ENCODE results near the gene ASCL1.
A peak's percentile ranks its signal among the peaks of the same experiment; 100 is the strongest.

Gene ASCL1

DNA sequence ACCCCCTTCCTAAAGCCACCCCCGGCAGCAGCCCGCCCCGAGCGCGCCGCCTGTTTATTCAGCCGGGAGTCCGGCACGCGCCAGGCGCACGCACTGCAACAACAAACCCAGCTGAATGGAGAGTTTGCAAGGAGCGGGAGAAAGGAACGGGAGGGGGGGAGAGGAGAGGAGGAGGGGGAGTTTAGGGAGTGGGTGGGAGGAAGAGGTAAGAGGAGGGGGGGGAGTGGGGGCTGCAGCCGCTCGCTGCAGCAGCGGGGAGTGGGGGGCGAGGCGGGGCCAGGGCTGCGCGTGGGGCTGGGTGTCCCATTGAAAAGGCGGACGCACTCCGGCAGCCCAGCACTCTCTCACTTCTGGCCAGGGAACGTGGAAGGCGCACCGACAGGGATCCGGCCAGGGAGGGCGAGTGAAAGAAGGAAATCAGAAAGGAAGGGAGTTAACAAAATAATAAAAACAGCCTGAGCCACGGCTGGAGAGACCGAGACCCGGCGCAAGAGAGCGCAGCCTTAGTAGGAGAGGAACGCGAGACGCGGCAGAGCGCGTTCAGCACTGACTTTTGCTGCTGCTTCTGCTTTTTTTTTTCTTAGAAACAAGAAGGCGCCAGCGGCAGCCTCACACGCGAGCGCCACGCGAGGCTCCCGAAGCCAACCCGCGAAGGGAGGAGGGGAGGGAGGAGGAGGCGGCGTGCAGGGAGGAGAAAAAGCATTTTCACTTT, at the start of gene ASCL1:
TSS of gene ASCL1 (plus strand) at position 336 of the 712 bp plus-strand sequence. CDS start 571 bp downstream, outside the sequence.
- no peak for DNase-seq

DNA sequence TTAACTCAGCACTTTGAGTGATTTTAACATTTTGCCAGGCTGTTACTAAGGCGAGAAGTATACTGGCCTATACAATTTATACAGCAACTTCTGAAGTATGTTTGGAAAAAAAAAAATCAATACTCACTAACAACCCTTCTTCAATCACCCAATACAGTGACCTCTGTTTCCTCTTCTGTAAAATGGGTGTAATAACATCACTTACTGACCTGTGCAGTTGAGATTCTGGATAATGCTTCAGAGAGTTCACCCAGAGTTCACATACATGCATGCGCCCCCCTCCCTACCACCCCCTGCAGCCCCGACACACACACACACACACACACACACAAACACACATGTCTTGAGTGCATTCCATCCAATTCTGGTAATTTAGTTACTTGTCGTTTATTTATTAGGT, 49.6 kb upstream of the ASCL1 start:
- no peak for DNase-seq

DNA sequence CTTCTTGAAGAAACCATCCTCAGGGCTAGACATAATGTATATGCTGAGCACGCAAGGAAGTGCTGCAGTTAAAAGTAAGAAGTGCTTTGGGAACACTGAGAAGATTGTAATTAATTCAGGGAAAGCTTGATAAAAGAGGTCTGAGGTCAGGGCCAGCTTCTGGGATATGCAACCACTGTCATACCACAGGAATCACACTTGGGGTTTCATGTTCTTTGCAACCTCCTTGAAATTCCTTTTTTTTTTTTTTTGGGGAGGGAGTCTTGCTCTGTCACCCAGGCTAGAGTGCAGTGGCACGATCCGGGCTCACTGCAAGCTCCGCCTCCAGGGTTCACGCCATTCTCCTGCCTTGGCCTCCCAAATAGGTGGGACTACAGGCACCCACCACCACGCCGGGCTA, 47.3 kb upstream of the ASCL1 start:
- DNase-seq = no peak

DNA sequence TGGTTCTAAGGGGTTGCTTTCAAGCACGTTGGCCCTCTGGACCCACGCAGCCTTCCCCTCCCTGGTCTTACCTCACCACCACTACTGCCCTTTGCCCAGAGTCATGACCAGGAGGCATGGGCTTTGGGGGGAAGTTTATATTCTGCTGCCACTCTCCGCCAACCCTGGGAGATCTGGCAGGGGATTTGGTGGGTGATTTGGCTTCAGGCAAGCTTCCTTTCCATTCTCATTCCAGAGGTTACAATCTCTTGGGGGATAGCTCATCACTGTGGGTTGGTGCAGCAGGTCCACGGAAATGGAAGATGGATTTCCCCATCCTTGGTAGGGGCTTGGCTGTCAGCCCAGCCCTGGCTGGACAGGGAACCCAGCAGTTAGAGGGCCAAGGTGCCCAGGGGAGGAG, 46.7 kb upstream of the ASCL1 start:
- DNase-seq = no peak

DNA sequence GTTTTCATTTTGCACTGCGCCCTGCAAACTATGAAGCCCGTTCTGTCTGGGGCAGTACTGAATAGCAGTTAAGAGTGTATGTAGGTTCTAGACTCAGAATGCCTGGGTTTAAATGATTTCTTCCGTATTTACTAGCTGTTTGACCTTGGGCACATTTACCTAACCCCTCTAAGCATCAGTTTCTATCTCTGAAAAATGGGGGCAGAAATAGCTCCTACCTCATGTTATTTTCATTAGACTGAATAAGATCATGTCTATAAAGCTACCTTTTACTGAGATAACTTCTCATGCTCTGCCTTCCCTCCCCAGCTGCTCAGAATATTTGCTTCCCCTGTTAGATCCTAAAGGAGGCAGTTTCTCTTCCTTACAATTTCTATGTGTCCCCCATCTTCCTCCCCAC, 46.2 kb upstream of the ASCL1 start:
- no peak for DNase-seq

DNA sequence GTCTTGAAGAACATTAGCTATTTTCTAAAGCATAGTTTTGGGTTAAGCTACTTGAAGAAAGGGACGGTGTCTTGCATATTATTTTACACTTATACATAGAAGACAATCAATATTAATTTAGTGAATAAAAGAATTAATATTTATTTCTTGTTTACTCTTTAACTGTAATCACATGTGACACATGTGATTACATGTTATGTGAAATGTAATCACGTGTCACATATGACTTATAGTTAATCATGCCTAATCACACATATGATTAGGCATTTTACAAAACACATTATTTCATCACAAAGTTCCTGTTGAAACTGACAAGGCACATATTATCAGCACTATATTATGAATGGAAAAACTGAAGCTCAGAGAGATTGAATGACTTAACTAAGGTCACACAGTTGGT, 45.2 kb upstream of the ASCL1 start:
- no peak for DNase-seq

DNA sequence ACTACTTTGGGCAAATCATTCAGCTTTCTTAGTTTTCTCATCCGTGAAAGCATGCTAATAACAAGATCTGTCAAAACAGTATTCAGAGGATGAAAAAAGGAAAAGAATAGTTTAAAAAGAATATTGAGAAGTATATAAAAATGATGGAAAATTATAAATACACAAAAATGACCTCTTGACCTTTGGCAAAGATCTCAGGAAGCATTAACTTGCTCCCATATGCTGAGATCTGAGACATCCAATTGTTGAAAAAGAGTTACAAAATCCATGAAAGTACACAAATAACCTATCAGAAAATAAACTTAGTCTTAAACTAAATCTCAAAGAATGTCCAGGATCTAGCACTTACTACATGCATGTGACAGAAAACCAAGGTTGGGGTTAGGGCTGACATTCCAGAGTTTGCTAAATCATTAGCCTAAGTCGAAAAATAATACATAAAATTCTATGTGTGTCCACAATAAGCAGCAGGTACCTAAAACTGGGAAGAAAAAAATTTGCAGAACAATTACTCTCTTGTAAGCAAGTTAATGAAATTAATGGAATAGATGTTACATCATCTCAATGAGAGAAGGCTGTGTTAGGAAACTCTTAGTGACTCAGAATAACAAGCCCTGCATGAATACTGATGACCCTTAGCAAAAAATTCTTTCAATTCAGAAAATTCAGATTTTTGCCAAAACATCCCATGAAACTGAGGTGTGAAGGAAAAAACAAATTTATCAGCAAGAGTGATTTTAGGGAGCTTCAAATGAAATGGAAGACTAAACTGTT, 43.8 kb upstream of the ASCL1 start:
- DNase-seq = no peak

DNA sequence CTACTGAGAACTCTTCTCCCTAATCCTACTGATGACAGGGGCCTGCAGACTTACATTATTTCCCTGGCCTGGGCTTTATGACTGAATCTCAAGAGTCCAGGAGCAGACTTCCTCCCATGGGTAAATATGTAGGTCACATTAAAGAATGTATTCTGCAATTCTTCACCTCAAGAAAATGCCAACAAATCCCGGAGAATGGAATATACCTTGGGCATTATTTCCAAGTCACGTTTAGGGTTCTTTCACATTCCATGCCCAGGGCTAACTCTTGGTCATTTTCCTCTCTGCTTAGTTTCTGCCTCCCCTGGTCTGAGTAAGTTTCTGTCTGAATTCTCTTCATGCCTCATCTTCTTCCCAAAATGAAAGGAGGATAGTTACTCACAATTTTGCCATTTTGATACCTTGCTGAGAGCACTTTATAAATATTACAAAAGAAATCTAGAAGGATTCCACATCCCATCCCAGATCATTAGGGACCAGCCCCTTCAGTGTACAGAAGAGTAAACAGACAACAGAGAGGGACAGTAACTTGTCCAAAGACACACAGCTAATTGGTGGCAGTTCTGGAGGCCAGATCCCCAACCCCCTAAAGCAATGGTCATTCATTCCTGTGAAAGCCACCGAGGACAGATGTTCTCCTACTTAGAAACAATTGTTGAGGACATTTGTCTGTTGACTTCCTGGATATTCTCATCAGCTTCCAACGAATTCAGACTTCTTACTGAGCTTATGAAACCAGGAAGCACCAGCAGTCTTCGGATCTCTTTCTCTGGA, 41.0 kb upstream of the ASCL1 start:
- DNase-seq = no peak

DNA sequence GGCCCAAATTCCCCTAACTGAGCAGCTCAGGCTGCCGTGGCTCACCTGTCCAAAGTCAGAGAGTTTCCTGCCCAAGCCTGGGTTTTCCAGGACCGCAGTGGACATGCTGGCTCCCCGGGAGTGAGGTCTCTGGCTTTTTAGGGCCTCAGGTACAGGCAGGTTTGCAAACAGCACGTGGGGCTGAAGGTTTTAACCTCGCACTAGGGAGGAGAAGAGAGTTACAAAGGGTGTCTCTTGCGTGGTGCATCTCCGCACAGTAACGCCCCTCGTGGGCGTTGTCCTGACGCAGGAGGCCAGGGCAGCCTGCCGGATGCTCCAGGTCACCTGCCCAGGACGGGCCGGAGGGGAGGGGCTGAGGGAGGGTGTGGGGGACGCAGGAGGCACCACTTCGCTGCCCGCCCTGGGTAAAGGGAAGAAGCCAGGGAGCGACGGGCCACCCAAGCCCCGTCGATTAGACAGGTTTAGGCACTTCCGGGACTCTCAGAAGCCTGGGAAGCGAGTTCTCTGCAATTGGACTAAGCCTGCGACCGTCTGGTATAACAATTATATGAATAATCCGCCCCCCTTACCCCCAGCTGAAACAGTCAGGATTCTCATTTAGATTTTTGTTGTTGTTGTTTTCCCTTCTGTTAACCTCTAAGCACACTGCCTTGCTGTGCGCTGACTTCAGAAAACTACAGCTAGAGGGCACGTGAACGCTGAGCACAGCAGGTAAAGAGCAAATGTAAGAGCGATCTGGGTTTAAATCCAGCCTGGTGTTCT, 40.3 kb upstream of the ASCL1 start, which contains the start of gene PAH:
TSS of gene PAH (minus strand) at position 219 of the 762 bp plus-strand sequence. CDS start at position 105, 114 bp downstream.
- DNase-seq = peak; percentile 4 to 12

DNA sequence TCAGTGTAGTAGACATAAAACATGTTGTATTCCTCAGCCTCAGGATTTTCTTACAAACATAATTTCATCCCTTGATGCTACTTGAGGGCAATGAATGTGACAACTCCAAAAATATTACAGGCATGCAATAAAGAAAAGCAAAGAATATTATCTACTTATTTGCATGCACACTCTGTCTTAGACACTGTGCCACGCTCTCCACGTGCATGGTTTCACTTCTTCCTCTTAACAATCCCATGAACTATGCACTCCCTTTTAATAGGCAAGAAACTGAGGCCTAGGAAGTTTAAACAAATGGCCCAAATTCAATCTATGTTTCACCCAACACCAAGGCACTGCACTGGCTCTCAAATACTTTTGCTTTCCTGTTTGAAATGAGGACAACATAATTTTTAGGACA, 38.6 kb upstream of the ASCL1 start:
- DNase-seq = no peak

DNA sequence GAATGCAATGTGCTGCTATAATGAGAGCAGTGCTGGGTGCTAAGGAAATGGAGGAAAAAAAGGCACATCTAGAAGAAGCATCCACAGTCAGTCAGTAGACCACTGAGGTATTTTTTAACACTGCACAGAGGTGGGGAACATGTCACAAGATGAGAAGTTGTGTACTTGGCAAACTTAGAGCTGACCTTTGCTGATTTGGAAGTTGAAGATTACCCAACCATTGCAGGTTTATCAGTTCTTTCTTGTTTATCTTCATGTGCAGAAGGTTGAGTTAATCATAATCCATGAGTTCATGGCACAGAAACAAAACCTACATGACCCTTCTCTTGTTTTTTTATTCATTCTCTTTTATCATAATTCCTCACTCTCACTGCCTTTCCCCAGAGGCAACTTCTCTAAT, 37.2 kb upstream of the ASCL1 start:
- no peak for DNase-seq

DNA sequence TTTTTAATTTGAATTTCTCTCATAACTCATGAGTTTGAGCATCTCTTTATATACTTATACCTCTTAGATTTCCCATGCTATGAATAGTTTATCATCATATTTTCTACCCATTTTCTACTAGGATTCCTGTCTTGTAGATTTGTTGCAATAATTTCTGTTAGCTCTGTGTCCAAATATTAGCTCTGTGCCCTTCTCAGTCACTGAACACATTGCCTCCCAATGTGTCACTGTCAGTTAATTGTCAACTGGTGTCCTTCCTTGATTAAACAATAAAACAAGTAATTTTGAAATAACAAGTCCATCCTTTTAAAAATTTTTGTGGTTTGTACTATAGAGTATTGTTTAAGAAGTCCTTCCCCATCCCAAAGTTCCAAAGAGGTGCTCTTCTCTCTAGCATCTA, 36.2 kb upstream of the ASCL1 start:
- DNase-seq = no peak

DNA sequence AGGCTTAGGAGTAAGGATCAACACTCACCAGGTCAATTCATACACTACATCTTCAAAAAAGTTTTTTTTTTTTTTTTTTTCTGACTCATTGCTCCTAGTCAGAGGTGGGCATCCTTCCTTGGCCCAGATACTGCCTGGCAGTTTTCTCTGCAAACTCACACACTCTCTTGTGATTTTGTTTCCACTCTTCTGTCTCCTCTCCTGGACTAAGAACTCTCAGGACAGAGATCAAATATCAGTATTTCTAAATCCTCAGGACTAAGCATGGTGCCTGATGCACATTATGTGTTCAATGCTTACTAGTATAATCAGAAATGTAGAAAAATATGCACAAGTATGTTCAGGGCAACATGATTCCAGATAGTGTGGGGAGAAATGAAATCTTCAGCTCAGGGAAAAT, 30.3 kb upstream of the ASCL1 start:
- no peak for DNase-seq

DNA sequence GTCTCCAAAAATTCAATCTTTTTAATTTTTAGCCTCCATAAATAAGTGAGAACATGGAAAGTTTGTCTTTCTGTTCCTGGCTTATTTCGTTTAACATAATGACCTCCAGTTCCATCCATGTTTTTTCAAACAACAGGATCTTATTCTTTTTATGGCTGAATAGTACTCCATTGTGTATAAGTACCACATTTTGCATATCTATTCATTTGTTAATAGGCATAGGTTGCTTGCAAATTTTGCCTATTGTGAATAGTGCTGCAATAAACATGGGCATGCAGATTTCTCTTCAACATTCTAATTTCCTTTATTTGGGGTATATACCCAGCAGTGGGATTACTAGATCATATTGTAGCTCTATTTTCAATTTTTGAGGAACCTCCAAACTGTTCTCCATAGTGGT, 24.3 kb upstream of the ASCL1 start:
- no peak for DNase-seq

DNA sequence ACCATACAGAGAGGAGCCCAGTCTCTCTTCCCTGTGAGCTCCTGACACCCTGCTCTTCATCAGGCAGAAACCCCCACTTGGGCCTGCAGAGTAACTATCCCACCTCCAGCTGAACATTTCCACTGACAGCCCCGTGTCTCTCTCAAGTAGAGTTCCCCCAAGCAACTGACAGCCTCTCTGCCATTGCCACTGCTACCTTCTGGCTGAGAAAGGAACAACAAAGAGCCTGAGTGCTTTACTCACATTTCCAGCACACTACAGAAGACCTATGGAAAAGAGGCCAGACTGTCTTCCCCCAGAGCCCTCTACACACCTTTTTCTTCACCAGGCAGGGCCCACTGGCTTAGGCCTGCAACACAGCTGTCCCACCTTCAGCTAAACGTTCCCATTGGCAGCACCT, 18.4 kb upstream of the ASCL1 start:
- no peak for DNase-seq

DNA sequence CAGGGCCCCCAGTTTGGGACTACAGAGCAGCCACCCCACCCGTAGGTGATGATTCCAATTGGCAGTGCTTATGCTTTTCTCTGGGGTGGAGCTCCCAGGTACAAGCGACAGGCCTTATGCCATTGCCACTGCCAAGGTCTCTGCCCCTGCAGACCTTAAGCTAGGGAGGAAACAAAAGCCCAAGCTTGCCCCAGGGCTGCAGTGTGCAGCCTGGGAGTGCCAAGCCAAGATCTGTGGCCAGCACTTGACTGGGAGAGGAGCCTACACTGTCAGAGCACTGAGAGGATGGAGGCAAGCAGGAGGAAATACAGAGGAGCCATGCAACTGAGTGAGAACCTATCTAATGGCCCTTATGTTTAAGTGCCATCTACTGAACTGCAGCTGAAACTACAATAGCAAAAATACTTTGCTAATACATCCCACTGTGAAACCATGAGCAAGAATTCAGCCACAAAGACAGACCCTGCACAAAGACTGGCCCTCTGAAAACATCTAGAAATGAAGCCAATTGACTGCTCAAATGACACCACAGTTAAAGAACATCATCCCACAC, 17.7 kb upstream of the ASCL1 start:
- no peak for DNase-seq

DNA sequence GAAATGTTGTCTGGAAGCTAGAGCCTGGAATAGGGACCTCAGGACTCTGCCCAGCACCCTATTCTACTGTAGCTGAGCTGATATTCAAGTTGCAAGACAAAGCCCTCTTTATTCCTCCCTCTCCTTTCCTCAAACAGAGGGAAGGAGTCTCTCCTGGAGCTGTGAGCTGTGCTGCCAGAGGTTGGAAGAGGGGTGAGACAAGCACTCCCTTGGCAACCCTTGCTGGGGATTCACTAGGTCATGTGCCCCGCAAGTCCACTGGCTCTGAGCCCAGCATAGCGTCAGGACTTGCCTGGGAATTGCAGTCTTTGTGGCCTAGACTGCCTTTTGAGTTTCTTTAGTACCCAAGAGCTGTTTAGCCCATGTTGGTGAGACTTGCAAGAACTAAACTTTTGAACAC, 11.4 kb upstream of the ASCL1 start:
- no peak for DNase-seq

DNA sequence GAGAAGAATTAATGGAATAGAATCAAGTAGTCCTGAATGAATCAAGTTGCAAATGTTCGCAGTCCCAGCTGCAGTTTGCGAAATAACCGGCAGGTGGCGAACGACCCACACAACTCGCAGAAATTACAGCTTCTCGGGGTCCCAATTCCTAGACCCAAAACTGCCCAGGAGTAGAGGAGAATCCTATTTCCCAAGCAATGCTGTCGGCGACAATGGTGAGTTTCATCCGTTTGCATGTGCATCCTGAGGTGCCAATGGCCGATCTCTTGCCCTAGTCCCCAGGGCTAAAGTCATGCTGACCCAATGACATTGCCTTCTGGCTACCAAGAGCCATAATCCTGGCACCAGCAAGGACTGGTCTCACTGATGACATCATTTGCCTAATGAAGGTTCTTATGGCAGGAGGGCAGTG, 8.5 kb upstream of the ASCL1 start:
- peak; percentile 32 to 42 for DNase-seq

DNA sequence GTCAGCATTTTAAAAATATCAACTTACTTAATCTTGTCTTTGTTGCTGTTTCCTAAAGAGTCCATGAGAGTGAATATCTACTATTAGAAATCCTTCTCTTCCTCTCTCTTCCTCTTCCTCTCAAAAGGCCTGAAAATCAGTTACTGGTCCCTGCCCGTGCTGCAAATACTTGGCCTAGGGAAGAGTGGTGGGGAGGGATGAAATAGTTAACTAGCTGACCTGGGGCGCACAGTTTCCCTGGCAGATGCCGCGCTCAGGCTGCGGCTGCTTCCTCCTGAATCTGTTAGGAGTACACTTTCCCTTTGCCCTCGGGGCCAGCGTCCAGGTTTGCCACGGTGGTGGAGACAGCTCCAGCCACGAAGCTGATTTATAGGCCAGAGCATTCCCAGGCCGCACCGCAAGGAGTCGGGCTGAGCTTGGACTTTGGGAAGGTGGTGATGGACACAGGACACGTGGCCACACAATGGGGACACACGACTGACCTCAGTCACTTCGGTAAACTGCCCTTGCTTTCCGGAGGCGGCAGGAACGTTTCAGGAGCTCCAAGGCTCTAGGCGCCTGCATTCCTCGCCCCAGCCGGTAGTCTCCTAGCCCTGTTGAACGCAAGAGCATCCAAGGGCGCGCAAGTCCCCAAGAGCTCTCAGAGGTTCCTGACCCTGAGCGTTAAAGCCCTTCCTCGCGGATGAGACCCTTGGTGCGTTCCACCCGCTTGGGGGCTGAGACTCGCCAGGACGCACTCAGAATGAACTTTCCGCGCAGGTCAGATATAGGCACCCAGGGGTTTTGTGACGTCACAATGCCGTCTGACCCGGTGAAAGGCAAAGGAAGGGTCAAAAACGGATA, 7.1 kb upstream of the ASCL1 start:
- DNase-seq = no peak

DNA sequence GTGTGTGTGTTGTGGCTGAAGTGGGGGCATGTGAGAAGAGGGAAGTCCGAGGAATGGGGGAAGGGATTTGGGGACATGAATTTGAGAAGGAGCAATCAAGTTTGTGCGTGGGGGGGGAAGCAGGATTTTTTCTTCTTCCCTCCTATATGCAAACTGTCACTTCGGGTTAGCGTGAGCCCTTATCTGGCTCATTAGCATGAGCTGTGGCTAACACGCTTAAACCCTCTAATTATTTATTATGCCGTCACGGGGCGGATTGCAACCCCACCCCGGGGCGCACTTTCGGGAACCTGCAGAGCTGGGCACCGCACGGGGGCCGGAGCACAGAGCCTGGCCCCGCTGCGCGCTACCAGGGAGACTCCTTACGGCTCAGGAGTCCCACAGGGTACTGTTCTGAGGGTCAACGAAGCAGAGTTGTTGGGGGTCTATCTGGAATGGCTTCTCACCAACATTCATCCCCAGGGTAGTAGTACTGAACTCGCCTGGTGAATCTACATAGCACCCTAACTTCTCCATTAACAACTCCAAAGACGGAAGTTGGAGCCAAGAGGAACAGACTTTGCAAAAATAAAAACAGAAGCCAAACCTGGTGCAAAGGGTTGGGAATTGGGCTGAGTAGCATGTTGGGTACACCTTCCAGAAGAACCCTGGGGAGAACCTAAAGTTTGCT, 6.4 kb upstream of the ASCL1 start:
- no peak for DNase-seq

DNA sequence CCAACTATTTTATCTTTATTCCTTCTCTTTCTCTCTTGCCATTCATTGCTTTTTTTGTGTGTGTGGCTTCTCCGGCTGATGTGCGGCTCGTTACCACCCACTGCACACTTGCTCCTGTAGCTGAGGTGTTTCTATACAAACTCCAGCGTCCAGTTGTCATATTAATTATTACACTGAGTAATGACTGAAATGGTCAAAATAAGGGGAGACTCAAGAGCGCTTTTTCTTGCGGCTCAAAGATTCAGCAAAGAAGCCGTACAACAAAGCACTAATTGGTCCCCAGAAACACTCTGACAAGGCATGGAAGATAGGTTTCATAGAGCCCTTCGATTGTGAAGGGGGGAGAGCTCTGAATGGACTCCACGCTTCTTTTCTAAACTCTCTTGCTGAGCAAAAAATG, 5.6 kb upstream of the ASCL1 start:
- no peak for DNase-seq
